NCI-H1436 (cell line): Measurements from ENCODE around the gene CRHR2.
A peak's percentile ranks its signal among the peaks of the same experiment; 100 is the strongest.

ENCODE experiments used
- DNase-seq: peaks from one replicate; lab custom pipeline; 2025; lab: John Stamatoyannopoulos, UW

Gene CRHR2

GRCh38 chr7:30618080-30618676, 64.1 kb downstream of the CRHR2 start:
- DNase-seq: no peak

- DNase-seq: no peak
These were observed 64.9 kb downstream of the CRHR2 start for GRCh38 chr7:30617359-30617758.

GRCh38 chr7:30616318-30616717, 65.9 kb downstream of the CRHR2 start:
- DNase-seq: no peak

- DNase-seq: no peak
These were observed 68.6 kb downstream of the CRHR2 start for GRCh38 chr7:30613366-30614325.

GRCh38 chr7:30612658-30613265, 69.5 kb downstream of the CRHR2 start:
- no peak for DNase-seq

- no peak for DNase-seq
These were observed 76.4 kb downstream of the CRHR2 start for GRCh38 chr7:30605832-30606231.

- DNase-seq: peak; percentile 23
These were observed 77.4 kb downstream of the CRHR2 start for GRCh38 chr7:30604901-30605300.
